HUDEP-2 (cell line): ENCODE data around the gene NDST1.

Experiments
- DNase-seq, 76 experiments: peaks; one replicate each; lab custom pipeline; 2025; ENCODE audit not compliant: unreplicated experiment in 76 of 76; lab: John Stamatoyannopoulos, UW

Gene NDST1

GRCh38 chr5:150600616-150601490 lies 92.9 kb downstream of the NDST1 start:
- DNase-seq, result no peak

GRCh38 chr5:150601491-150602345 lies 93.8 kb downstream of the NDST1 start:
- no peak for DNase-seq

GRCh38 chr5:150603052-150603451 lies 95.1 kb downstream of the NDST1 start:
- no peak for DNase-seq

- DNase-seq, result no peak
These were observed 95.6 kb downstream of the NDST1 start for GRCh38 chr5:150603491-150603890.

DNA sequence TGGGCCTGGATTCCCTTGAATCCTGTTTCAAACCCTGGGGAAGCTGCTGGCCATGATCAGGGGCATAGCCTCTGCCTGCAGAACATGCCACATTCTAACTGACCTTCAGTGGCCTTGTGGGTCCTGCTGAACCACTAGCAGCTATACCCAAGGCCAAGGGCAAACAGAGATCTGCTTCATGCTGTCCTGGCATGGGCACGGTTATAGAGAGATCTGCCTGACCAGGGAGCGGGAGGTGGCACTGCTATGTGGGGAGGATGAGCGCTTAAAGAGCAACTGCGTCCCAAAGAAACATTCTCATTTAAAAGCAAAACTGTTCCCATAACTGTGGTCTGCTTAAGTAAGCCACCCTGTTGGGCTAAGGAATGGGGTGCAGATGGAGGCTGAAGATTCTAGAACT lies 96.1 kb downstream of the NDST1 start:
- DNase-seq, result no peak

GRCh38 chr5:150604894-150605440 lies 97.0 kb downstream of the NDST1 start:
- DNase-seq, result no peak

GRCh38 chr5:150605546-150605945 lies 97.6 kb downstream of the NDST1 start:
- no peak for DNase-seq

GRCh38 chr5:150606476-150606875 lies 98.5 kb downstream of the NDST1 start:
- DNase-seq, result no peak

GRCh38 chr5:150607105-150607504 lies 99.2 kb downstream of the NDST1 start:
- no peak for DNase-seq
